HK-2 (cell line): ENCODE data around the gene GMPPA.

Experiments
- DNase-seq: peaks from one replicate; pipeline ENCODE4 v3.0.0-alpha.2; 2018; ENCODE audit not compliant: unreplicated experiment

Gene GMPPA

GRCh38 chr2:219498280-219499057, at the start of gene GMPPA:
TSS of gene GMPPA (plus strand) at chr2:219498891. CDS start at chr2:219499976, 1,085 bp downstream.
- DNase-seq = peak; percentile 97

- no peak for DNase-seq
These were observed 49.1 kb upstream of the GMPPA start for GRCh38 chr2:219449609-219450008.

- no peak for DNase-seq
These were observed 46.9 kb upstream of the GMPPA start for GRCh38 chr2:219451661-219452360.

- DNase-seq = peak; percentile 92
These were observed 46.1 kb upstream of the GMPPA start for GRCh38 chr2:219452361-219453317.

GRCh38 chr2:219453671-219454590, 44.8 kb upstream of the GMPPA start:
- DNase-seq = peak; percentile 86

GRCh38 chr2:219455581-219455980, 43.1 kb upstream of the GMPPA start:
- no peak for DNase-seq

GRCh38 chr2:219457784-219458369, 40.8 kb upstream of the GMPPA start:
- DNase-seq = peak; percentile 27

- DNase-seq = no peak
These were observed 39.7 kb upstream of the GMPPA start for GRCh38 chr2:219458996-219459395.

GRCh38 chr2:219459460-219460311, 39.0 kb upstream of the GMPPA start:
- peak; percentile 66 for DNase-seq

- peak; percentile 69 for DNase-seq
These were observed 38.2 kb upstream of the GMPPA start for GRCh38 chr2:219460424-219460926.

GRCh38 chr2:219461047-219461514, 37.6 kb upstream of the GMPPA start:
- DNase-seq = no peak

- DNase-seq = no peak
These were observed 37.0 kb upstream of the GMPPA start for GRCh38 chr2:219461669-219462068.

GRCh38 chr2:219462349-219462748, 36.3 kb upstream of the GMPPA start:
- no peak for DNase-seq

- no peak for DNase-seq
These were observed 34.2 kb upstream of the GMPPA start for GRCh38 chr2:219464286-219465032.

- no peak for DNase-seq
These were observed 32.8 kb upstream of the GMPPA start for GRCh38 chr2:219465659-219466561.

GRCh38 chr2:219466816-219467735, 31.6 kb upstream of the GMPPA start:
- DNase-seq = no peak
